Measurements from ENCODE around the gene PLD6. TPM values are rescaled to one million over a fixed set of nuclear protein-coding genes. Genes with fewer than 3 reads are reported as not detected.

PLD6 gene
- total RNA-seq, 2 donors from 2014 or later = 13.2 to 15.3 TPM

- DNase-seq (no peak), ATAC-seq (no peak)
- peaks cover 66% of the 10 kb centered on the region for H3K4me1 Mint-ChIP-seq
Observed at GRCh38 chr17:17172990-17173389, 33.1 kb downstream of the PLD6 start.

GRCh38 chr17:17172001-17172939, 33.9 kb downstream of the PLD6 start:
- no peak overlapping the region for H3K4me3 Mint-ChIP-seq
- H3K4me1 Mint-ChIP-seq = peaks cover 62% of the 10 kb centered on the region
- H3K36me3 Mint-ChIP-seq (ENCODE audit: low read depth) = peaks cover 9% of the 10 kb centered on the region

More at GRCh38 chr17:17172990-17173389, 33.1 kb downstream of the PLD6 start:
- H3K27me3 Mint-ChIP-seq = no peaks in the 10 kb centered on the region
- no peaks in the 10 kb centered on the region for H3K9me3 ChIP-seq (ENCODE audit: control insufficient read depth, low read length, poor library complexity, severe bottlenecking)
- H3K27ac Mint-ChIP-seq = peak overlapping the region; percentile 100
- no peak overlapping the region for H3K4me3 Mint-ChIP-seq
- peaks cover 9% of the 10 kb centered on the region for H3K36me3 Mint-ChIP-seq (ENCODE audit: low read depth)

GRCh38 chr17:17171186-17171585, 34.9 kb downstream of the PLD6 start:
- Mint-ChIP-seq H3K4me3 (peak overlapping the region; percentile 82), H3K36me3 (ENCODE audit: low read depth) (peaks cover 6% of the 10 kb centered on the region), H3K27ac (peak overlapping the region; percentile 91), H3K4me1 (peaks cover 54% of the 10 kb centered on the region), H3K27me3 (no peaks in the 10 kb centered on the region)
- ATAC-seq (no peak), DNase-seq (no peak)
- no peaks in the 10 kb centered on the region for H3K9me3 ChIP-seq (ENCODE audit: control insufficient read depth, low read length, poor library complexity, severe bottlenecking)

More at GRCh38 chr17:17172001-17172939, 33.9 kb downstream of the PLD6 start:
- Mint-ChIP-seq H3K27me3 (no peaks in the 10 kb centered on the region), H3K27ac (peak overlapping the region; percentile 100)
- H3K9me3 ChIP-seq (ENCODE audit: control insufficient read depth, low read length, poor library complexity, severe bottlenecking) = no peaks in the 10 kb centered on the region
- no peak for ATAC-seq
- DNase-seq = no peak

GRCh38 chr17:17170346-17170985, 35.7 kb downstream of the PLD6 start:
- Mint-ChIP-seq H3K4me1 (peaks cover 50% of the 10 kb centered on the region), H3K27me3 (no peaks in the 10 kb centered on the region), H3K4me3 (no peak overlapping the region), H3K36me3 (ENCODE audit: low read depth) (peaks cover 4% of the 10 kb centered on the region), H3K27ac (peak overlapping the region; percentile 91)
- ATAC-seq = peak; percentile 27
- no peaks in the 10 kb centered on the region for H3K9me3 ChIP-seq (ENCODE audit: control insufficient read depth, low read length, poor library complexity, severe bottlenecking)
- no peak for DNase-seq

- H3K27me3 Mint-ChIP-seq = no peaks in the 10 kb centered on the region
- H3K4me3 Mint-ChIP-seq = peak overlapping the region; percentile 25
- H3K27ac Mint-ChIP-seq = peak overlapping the region; percentile 80
- ATAC-seq (no peak), DNase-seq (no peak)
- H3K36me3 Mint-ChIP-seq (ENCODE audit: low read depth) = peaks cover 7% of the 10 kb centered on the region
- H3K4me1 Mint-ChIP-seq = peaks cover 54% of the 10 kb centered on the region
- no peaks in the 10 kb centered on the region for H3K9me3 ChIP-seq (ENCODE audit: control insufficient read depth, low read length, poor library complexity, severe bottlenecking)
Observed at GRCh38 chr17:17169396-17169795, 36.7 kb downstream of the PLD6 start.

- no peak for ATAC-seq
- no peaks in the 10 kb centered on the region for H3K9me3 ChIP-seq (ENCODE audit: control insufficient read depth, low read length, poor library complexity, severe bottlenecking)
- peaks cover 11% of the 10 kb centered on the region for H3K36me3 Mint-ChIP-seq (ENCODE audit: low read depth)
- no peaks in the 10 kb centered on the region for H3K27me3 Mint-ChIP-seq
- no peak for DNase-seq
- H3K4me3 Mint-ChIP-seq = no peak overlapping the region
- peaks cover 56% of the 10 kb centered on the region for H3K4me1 Mint-ChIP-seq
- peak overlapping the region; percentile 80 for H3K27ac Mint-ChIP-seq
Observed at GRCh38 chr17:17168401-17168800, 37.7 kb downstream of the PLD6 start.

GRCh38 chr17:17167986-17168385, 38.1 kb downstream of the PLD6 start:
- no peaks in the 10 kb centered on the region for H3K27me3 Mint-ChIP-seq
- no peak for DNase-seq
- no peak overlapping the region for H3K4me3 Mint-ChIP-seq
- peak overlapping the region; percentile 80 for H3K27ac Mint-ChIP-seq
- peaks cover 14% of the 10 kb centered on the region for H3K36me3 Mint-ChIP-seq (ENCODE audit: low read depth)
- peaks cover 57% of the 10 kb centered on the region for H3K4me1 Mint-ChIP-seq
- H3K9me3 ChIP-seq (ENCODE audit: control insufficient read depth, low read length, poor library complexity, severe bottlenecking) = no peaks in the 10 kb centered on the region
- no peak for ATAC-seq

GRCh38 chr17:17167356-17167755, 38.8 kb downstream of the PLD6 start:
- no peaks in the 10 kb centered on the region for H3K9me3 ChIP-seq (ENCODE audit: control insufficient read depth, low read length, poor library complexity, severe bottlenecking)
- H3K4me1 Mint-ChIP-seq = peaks cover 53% of the 10 kb centered on the region
- ATAC-seq = no peak
- H3K4me3 Mint-ChIP-seq = peak overlapping the region; percentile 28
- H3K36me3 Mint-ChIP-seq (ENCODE audit: low read depth) = peaks cover 15% of the 10 kb centered on the region
- no peaks in the 10 kb centered on the region for H3K27me3 Mint-ChIP-seq
- no peak for DNase-seq
- H3K27ac Mint-ChIP-seq = peak overlapping the region; percentile 80

- Mint-ChIP-seq H3K27ac (peak overlapping the region; percentile 24), H3K4me1 (peaks cover 50% of the 10 kb centered on the region), H3K27me3 (no peaks in the 10 kb centered on the region), H3K36me3 (ENCODE audit: low read depth) (peaks cover 19% of the 10 kb centered on the region), H3K4me3 (no peak overlapping the region)
- ATAC-seq (no peak), DNase-seq (no peak)
- no peaks in the 10 kb centered on the region for H3K9me3 ChIP-seq (ENCODE audit: control insufficient read depth, low read length, poor library complexity, severe bottlenecking)
Observed at GRCh38 chr17:17166446-17166845, 39.7 kb downstream of the PLD6 start.

GRCh38 chr17:17165666-17166308, 40.3 kb downstream of the PLD6 start:
- Mint-ChIP-seq H3K36me3 (ENCODE audit: low read depth) (peaks cover 19% of the 10 kb centered on the region), H3K4me1 (peaks cover 44% of the 10 kb centered on the region), H3K27me3 (no peaks in the 10 kb centered on the region), H3K27ac (peak overlapping the region; percentile 24), H3K4me3 (no peak overlapping the region)
- H3K9me3 ChIP-seq (ENCODE audit: control insufficient read depth, low read length, poor library complexity, severe bottlenecking) = no peaks in the 10 kb centered on the region
- ATAC-seq (no peak), DNase-seq (no peak)

- no peaks in the 10 kb centered on the region for H3K9me3 ChIP-seq (ENCODE audit: control insufficient read depth, low read length, poor library complexity, severe bottlenecking)
- DNase-seq (no peak), ATAC-seq (no peak)
- Mint-ChIP-seq H3K36me3 (ENCODE audit: low read depth) (peaks cover 19% of the 10 kb centered on the region), H3K4me1 (peaks cover 35% of the 10 kb centered on the region), H3K27me3 (no peaks in the 10 kb centered on the region), H3K4me3 (no peak overlapping the region), H3K27ac (peak overlapping the region; percentile 81)
Observed at GRCh38 chr17:17164676-17165075, 41.5 kb downstream of the PLD6 start.

GRCh38 chr17:17164156-17164555, 42.0 kb downstream of the PLD6 start:
- H3K27ac Mint-ChIP-seq = peak overlapping the region; percentile 81

GRCh38 chr17:17161759-17162158, 44.4 kb downstream of the PLD6 start:
- H3K4me1 Mint-ChIP-seq = peaks cover 25% of the 10 kb centered on the region
- no peak overlapping the region for H3K27ac Mint-ChIP-seq
- H3K9me3 ChIP-seq (ENCODE audit: control insufficient read depth, low read length, poor library complexity, severe bottlenecking) = no peaks in the 10 kb centered on the region
- DNase-seq (no peak), ATAC-seq (no peak)
- no peaks in the 10 kb centered on the region for H3K27me3 Mint-ChIP-seq
- peaks cover 17% of the 10 kb centered on the region for H3K36me3 Mint-ChIP-seq (ENCODE audit: low read depth)
- no peak overlapping the region for H3K4me3 Mint-ChIP-seq

More at GRCh38 chr17:17164156-17164555, 42.0 kb downstream of the PLD6 start:
- ATAC-seq = no peak
- H3K4me1 Mint-ChIP-seq = peaks cover 34% of the 10 kb centered on the region
- no peak for DNase-seq
- H3K27me3 Mint-ChIP-seq = no peaks in the 10 kb centered on the region
- H3K9me3 ChIP-seq (ENCODE audit: control insufficient read depth, low read length, poor library complexity, severe bottlenecking) = no peaks in the 10 kb centered on the region
- peaks cover 21% of the 10 kb centered on the region for H3K36me3 Mint-ChIP-seq (ENCODE audit: low read depth)
- H3K4me3 Mint-ChIP-seq = no peak overlapping the region
